ENCODE measurements around the gene CLEC4M.

CLEC4M gene

GRCh38 chr19:7762719-7763293, at the start of gene CLEC4M:
TSS of gene CLEC4M (plus strand) at chr19:7763243. CDS start at chr19:7763267, 24 bp downstream.
- no peak for DNase-seq

- DNase-seq: no peak
Measured at GRCh38 chr19:7715671-7716070, 47.4 kb upstream of the CLEC4M start.

- DNase-seq: no peak
Measured at GRCh38 chr19:7716762-7717161, 46.3 kb upstream of the CLEC4M start.

- DNase-seq: no peak
Measured at GRCh38 chr19:7718668-7719067, 44.4 kb upstream of the CLEC4M start.

GRCh38 chr19:7720351-7720750, 42.7 kb upstream of the CLEC4M start:
- DNase-seq: no peak

- no peak for DNase-seq
Measured at GRCh38 chr19:7722231-7722651, 40.8 kb upstream of the CLEC4M start.

- DNase-seq: no peak
Measured at GRCh38 chr19:7725791-7726190, 37.3 kb upstream of the CLEC4M start.

GRCh38 chr19:7729211-7729610, 33.8 kb upstream of the CLEC4M start:
- no peak for DNase-seq

GRCh38 chr19:7729831-7730285, 33.2 kb upstream of the CLEC4M start:
- no peak for DNase-seq

GRCh38 chr19:7730286-7731217, 32.5 kb upstream of the CLEC4M start:
- no peak for DNase-seq

- DNase-seq: no peak
Measured at GRCh38 chr19:7731218-7731595, 31.8 kb upstream of the CLEC4M start.

GRCh38 chr19:7731615-7732014, 31.4 kb upstream of the CLEC4M start:
- DNase-seq: no peak

GRCh38 chr19:7732045-7732444, 31.0 kb upstream of the CLEC4M start, which contains the start of gene CLEC4G:
TSS of gene CLEC4G (minus strand) at chr19:7732110. CDS start at chr19:7732102, 8 bp downstream.
- no peak for DNase-seq

- DNase-seq: no peak
Measured at GRCh38 chr19:7733376-7733775, 29.7 kb upstream of the CLEC4M start.

- DNase-seq: no peak
Measured at GRCh38 chr19:7734220-7735203, 28.5 kb upstream of the CLEC4M start.

GRCh38 chr19:7736148-7736547, 26.9 kb upstream of the CLEC4M start:
- no peak for DNase-seq

GRCh38 chr19:7737215-7737614, 25.8 kb upstream of the CLEC4M start:
- no peak for DNase-seq

GRCh38 chr19:7738023-7738422, 25.0 kb upstream of the CLEC4M start:
- no peak for DNase-seq

GRCh38 chr19:7739211-7739755, 23.8 kb upstream of the CLEC4M start:
- DNase-seq: no peak

GRCh38 chr19:7739801-7740681, 23.0 kb upstream of the CLEC4M start:
- DNase-seq: no peak

- DNase-seq: no peak
Measured at GRCh38 chr19:7740682-7741054, 22.4 kb upstream of the CLEC4M start.

- DNase-seq: no peak
Measured at GRCh38 chr19:7742575-7742974, 20.5 kb upstream of the CLEC4M start.
